22Rv1 (cell line): ENCODE results near the gene MCRIP1.
A peak's percentile ranks its signal among the peaks of the same experiment; 100 is the strongest.
"Not testable (repeated sequence)": the region's sequence is repeated elsewhere in the genome, so short reads cannot be mapped to it uniquely, and the experiment has no call there.

Source experiments
- H3K27ac ChIP-seq: fragments of 450-650 bp; 2 replicates; pipeline ENCODE4 v1.5.1; 2017
- ZFX ChIP-seq: fragments of 450-650 bp; IDR thresholded peaks from 2 replicates; pipeline ENCODE4 v1.6.1; 2017; ENCODE audit warnings: antibody characterized with exemption, borderline replicate concordance
- TF ChIP-seq, protein P1 (sequence below): fragments of 450-650 bp; IDR thresholded peaks from 2 replicates; pipeline ENCODE4 v1.5.1; 2017; ENCODE audit warnings: mild to moderate bottlenecking

MCRIP1 gene

DNA sequence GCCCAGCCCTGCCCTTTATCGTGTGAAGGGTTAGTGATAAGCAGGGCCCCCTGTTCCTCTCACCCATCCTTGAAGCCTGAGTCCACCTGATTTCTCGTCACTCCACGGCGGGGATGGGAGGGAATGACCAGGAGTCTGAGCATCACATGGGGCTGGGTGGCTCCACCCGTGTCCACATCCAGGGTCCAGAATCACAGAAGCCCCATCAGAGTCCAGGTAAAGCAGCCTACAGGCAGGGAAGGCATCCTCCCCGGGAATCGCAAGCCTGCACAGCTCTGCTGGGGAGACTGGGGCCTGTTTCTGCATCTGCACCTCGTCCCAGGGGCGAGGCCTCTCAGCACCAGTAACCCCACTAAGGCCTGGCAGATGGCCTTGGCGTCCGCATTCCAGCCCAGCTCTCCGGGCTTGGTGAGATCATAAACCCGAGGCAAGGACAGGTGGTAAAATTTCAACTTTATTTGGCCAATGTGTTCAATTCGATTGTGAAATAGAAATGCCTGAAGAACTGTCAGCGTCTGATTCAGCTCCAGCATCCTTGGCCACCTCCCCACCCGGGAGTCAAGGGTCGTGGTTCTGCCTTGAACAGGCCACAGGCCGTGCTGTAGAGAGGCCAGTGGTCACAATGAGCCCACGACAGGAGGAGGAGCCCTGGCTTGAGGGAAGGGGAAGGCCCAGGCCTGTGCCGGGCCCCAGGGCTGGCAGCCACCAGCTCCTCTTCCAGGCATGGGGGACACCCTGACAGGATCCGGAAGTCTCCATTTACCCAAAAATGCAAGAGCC, 9.8 kb upstream of the MCRIP1 start:
- TF ChIP-seq ZFX: no peak
- TF ChIP-seq, protein P1, sequence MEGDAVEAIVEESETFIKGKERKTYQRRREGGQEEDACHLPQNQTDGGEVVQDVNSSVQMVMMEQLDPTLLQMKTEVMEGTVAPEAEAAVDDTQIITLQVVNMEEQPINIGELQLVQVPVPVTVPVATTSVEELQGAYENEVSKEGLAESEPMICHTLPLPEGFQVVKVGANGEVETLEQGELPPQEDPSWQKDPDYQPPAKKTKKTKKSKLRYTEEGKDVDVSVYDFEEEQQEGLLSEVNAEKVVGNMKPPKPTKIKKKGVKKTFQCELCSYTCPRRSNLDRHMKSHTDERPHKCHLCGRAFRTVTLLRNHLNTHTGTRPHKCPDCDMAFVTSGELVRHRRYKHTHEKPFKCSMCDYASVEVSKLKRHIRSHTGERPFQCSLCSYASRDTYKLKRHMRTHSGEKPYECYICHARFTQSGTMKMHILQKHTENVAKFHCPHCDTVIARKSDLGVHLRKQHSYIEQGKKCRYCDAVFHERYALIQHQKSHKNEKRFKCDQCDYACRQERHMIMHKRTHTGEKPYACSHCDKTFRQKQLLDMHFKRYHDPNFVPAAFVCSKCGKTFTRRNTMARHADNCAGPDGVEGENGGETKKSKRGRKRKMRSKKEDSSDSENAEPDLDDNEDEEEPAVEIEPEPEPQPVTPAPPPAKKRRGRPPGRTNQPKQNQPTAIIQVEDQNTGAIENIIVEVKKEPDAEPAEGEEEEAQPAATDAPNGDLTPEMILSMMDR: no peak
- H3K27ac ChIP-seq: 0 out of 2 replicates have a peak overlapping the region, but pooled peaks have one; percentile 7

DNA sequence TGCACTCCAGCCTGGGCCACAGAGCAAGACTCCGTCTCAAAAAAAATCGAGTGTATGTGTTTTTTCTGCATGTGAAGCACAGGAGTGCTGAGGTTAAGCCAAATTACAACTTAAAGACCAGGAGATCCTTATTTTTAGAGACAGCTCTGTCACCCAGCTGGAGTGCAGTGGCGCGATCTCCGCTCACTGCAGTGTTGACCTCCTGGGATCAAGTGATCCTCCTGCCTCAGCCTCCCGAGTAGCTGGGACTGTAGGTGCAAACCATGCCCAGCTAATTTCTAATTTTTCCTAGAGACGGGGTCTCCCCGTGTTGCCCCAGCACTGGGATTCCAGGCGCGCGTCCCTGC, 9.3 kb upstream of the MCRIP1 start:
- TF ChIP-seq, protein P1: no peak
- no peak for TF ChIP-seq ZFX
- 0 out of 2 replicates have a peak overlapping the region, but pooled peaks have one; percentile 7 for H3K27ac ChIP-seq

DNA sequence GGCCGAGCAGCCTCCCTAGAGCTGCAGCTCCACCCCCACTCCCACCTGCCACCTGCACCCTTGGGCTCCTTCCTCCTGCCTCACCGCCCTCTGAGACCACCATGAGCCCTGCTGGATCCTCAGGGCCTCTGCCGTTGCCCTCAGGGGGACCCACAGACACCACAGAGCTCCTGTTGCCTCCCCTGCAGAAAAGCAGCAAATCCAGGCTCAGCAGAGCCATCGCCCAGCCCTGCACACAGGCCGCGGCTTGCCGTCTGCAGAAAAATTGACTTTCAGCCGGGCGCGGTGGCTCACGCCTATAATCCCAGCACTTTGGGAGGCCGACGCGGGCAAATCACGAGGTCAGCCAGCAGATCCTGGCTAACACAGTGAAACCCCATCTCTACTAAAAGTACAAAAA, 8.8 kb upstream of the MCRIP1 start:
- TF ChIP-seq ZFX: no peak
- TF ChIP-seq, protein P1: no peak
- H3K27ac ChIP-seq: no peak overlapping the region

DNA sequence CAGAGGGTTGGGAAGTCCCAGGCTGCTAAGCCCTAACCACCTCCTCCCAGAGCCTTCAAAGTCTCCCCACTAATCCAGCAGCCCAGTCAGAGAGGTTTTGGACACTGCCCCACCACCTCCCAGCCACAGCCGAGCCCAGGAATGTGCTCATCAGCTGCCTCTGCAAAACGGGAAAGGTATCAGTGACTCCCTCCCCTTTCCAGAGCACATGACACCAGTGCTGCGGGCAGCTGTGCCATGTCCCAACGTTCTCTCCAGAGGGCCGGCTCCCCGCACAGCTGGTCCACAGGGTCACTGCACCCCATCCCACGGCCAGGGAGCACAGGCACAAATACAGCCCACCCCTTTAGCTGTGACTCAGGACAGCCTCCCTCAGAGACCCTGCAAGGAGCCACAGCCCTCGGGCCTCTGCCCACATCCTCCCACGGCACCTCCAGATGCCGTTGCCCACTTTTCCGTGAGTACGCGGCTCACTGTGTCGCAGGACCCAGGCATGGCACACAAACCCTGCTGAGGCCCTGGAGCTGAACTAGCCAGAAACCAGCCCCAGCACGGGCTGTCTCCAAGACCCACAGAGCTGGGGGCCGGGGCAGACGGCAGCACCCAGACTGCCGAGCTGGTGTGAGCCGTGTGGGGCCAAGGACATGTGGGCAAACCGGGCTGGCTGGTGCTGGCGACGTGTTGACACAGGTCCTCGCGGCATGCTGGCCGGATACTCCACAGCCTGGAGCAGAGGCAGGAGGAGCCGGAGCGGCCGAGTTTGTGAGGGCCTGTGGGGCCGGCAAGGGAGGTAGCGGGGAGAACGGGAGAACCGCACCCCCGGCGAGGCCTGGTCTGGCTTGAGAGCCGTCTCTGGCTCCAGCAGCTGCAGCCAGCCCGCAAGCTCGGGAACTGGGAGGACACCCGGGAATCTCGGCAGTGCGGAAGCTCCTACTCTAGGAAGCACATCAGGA, 8.0 kb upstream of the MCRIP1 start:
- no peak overlapping the region for H3K27ac ChIP-seq
- TF ChIP-seq, protein P1: no peak
- TF ChIP-seq ZFX: no peak

DNA sequence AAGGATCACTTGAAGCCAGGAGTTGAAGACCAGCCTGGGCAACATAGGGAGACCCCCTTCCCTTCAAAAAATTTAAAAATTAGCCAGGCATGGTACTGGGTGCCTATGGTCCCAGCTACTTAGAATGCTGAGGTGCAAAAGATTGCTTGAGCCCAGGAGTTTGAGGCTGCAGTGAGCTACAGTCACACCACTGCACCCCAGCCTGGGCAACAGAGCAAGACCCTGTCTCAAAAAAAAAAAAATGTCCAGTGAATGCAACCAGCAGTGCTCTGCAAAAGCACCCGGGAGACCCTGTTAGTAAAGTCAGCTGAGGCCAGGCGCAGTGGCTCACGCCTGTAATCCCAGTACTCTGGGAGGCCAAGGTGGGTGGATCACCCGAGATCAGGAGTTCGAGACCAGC, 7.0 kb upstream of the MCRIP1 start:
- H3K27ac ChIP-seq: not testable (repeated sequence)

DNA sequence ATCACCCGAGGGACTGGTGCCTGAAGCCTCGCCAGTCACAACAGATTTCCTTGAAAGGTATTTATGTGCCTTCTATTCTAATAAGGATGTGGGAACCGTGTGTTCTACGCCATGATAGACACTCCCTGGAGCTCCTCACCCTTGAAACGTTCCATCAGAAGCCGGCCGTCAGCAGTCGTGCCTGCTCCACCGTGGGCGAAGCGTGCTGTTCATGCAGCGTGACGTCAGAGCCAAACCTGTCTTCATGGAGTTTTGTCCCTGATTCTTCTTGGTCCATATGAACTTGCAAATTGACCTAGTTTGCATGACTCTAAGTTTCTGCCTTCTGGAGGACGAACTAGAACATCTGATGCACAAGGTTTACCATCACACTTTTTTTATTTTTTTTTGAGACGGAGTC, 6.2 kb upstream of the MCRIP1 start:
- no peak overlapping the region for H3K27ac ChIP-seq
- TF ChIP-seq, protein P1: no peak
- no peak for TF ChIP-seq ZFX

DNA sequence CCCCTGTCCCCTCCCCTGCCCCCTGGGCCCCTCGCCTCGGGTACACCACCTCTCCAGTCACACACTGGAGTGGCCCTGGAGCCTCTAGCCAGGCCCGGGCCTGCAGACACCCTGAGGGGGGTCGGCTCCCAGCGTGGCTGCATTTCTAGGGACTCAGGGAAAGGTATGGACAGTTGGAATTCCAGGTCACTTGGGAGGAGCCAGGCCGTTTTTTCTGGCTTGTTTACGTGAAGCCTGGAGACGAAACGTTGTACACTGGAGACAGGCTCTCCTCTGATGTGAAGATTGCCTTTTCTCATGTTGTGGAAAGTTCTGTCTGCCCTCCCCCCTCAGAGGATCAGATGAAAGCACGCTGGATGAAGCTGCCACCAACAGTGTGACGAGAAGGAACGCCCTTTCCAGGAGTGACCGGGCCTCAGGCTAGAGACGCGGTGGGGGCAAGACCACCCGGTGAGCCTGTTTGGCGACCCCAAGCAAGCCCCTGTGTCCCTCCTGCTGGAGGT, 5.7 kb upstream of the MCRIP1 start:
- H3K27ac ChIP-seq: no peak overlapping the region

More for the DNA sequence above, 5.7 kb upstream of the MCRIP1 start:
- no peak for TF ChIP-seq ZFX
- TF ChIP-seq, protein P1: no peak
